OCI-LY7 (cell line): ENCODE measurements around the gene TPRKB. TPM values are rescaled to one million over a fixed set of nuclear protein-coding genes. Genes with fewer than 3 reads are reported as not detected.
"Not testable (repeated sequence)": the region's sequence is repeated elsewhere in the genome, so short reads cannot be mapped to it uniquely, and the experiment has no call there.

Experiments used
- BruUV-seq: library from RNA; stranded (reverse); fragments of 400-500 nt; replicated peaks from 2 replicates; lab custom pipeline; 2021; lab: Mats Ljungman, UMichigan
- CTCF ChIA-PET: fragments of 300-600 bp; sonication (Branson Sonifier 250); formaldehyde crosslinking; loops from one replicate; lab custom pipeline; 2022; ENCODE audit warnings: antibody characterized with exemption; ENCODE audit not compliant: unreplicated experiment; lab: Charles Lee
- POLR2A ChIA-PET: fragments of 300-600 bp; sonication (Branson Sonifier 250); formaldehyde crosslinking; loops from one replicate; lab custom pipeline; 2022; ENCODE audit warnings: antibody characterized with exemption; lab: Charles Lee
- DNase-seq: peaks from one replicate; pipeline ENCODE4 v3.0.0-alpha.2; 2015; ENCODE audit warnings: low spot score
- H2AFZ ChIP-seq: fragments of 200-600 bp; sonication (generic), shearing (Covaris generic); 2 replicates; pipeline ENCODE4 v1.6.1; 2014; ENCODE audit warnings: mild to moderate bottlenecking, antibody characterized with exemption, low read length, moderate library complexity
- H3K27ac ChIP-seq: fragments of 200-600 bp; sonication (generic); 2 replicates; pipeline ENCODE4 v1.5.1; 2014; ENCODE audit warnings: mixed run types, low read depth, mild to moderate bottlenecking, moderate library complexity, low read length, inconsistent platforms; ENCODE audit not compliant: poor library complexity, severe bottlenecking
- H3K36me3 ChIP-seq: fragments of 200-600 bp; sonication (generic); 2 replicates; pipeline ENCODE4 v1.6.1; 2014; ENCODE audit warnings: mild to moderate bottlenecking, antibody characterized with exemption, low read length, moderate library complexity, mixed read lengths; ENCODE audit not compliant: insufficient read depth
- H3K4me1 ChIP-seq: fragments of 200-600 bp; sonication (generic); 2 replicates; pipeline ENCODE4 v1.5.1; 2014; ENCODE audit warnings: mild to moderate bottlenecking, low read length; ENCODE audit not compliant: insufficient read depth, poor library complexity, severe bottlenecking
- H3K4me2 ChIP-seq: fragments of 200-600 bp; sonication (generic); 2 replicates; pipeline ENCODE4 v1.6.1; 2014; ENCODE audit warnings: mild to moderate bottlenecking, low read length
- H3K4me3 ChIP-seq: fragments of 200-600 bp; sonication (generic); 2 replicates; pipeline ENCODE4 v1.5.1; 2014; ENCODE audit warnings: mild to moderate bottlenecking, low read depth, low read length; ENCODE audit not compliant: poor library complexity, severe bottlenecking
- H3K79me2 ChIP-seq: fragments of 200-600 bp; sonication (generic); 2 replicates; pipeline ENCODE4 v1.6.1; 2016; ENCODE audit warnings: low read depth, mild to moderate bottlenecking, low read length, moderate library complexity, mixed read lengths; ENCODE audit not compliant: insufficient read depth
- H3K9me2 ChIP-seq: fragments of 200-600 bp; sonication (generic); 2 replicates; pipeline ENCODE4 v1.6.1; 2016; ENCODE audit warnings: mild to moderate bottlenecking, low read length, mixed read lengths; ENCODE audit not compliant: insufficient read depth
- H3K9me3 ChIP-seq: fragments of 200-600 bp; sonication (generic); 2 replicates; pipeline ENCODE4 v1.6.1; 2014; ENCODE audit warnings: mild to moderate bottlenecking, mixed run types, low read length, mixed read lengths
- H4K20me1 ChIP-seq: fragments of 200-600 bp; sonication (generic); 2 replicates; pipeline ENCODE4 v1.6.1; 2014; ENCODE audit warnings: mild to moderate bottlenecking, antibody characterized with exemption, low read length, moderate library complexity, mixed read lengths; ENCODE audit not compliant: insufficient read depth
- EZH2phosphoT487 ChIP-seq: fragments of 200-600 bp; sonication (generic); IDR thresholded peaks from 2 replicates; pipeline ENCODE4 v1.6.1; 2018; ENCODE audit warnings: low read depth, borderline replicate concordance, mild to moderate bottlenecking, mixed run types, antibody characterized with exemption, low read length, moderate library complexity, mixed read lengths
- intact Hi-C: fragments of 100-400 bp; cut with micrococcal nuclease; formaldehyde crosslinking; loops from one replicate; pipeline ENCODE4 v1.10.0; 2022; ENCODE audit not compliant: unreplicated experiment
- total RNA-seq, 2 experiments: library from RNA; depleted of rRNA in 1 of 2; stranded (reverse); fragments of >200 nt in 1 of 2; shearing (Covaris generic) in 1 of 2; gene quantifications; 2 replicates each; pipeline ENCODE4 v1.2.3, GENCODE V29; 2014 to 2022
- TF ChIP-seq, protein P1 (sequence below): fragments of 200-600 bp; sonication (generic); conservative IDR thresholded peaks from 2 replicates; pipeline ENCODE4 v1.5.1; 2014; ENCODE audit warnings: mild to moderate bottlenecking, antibody characterized with exemption, low read length, moderate library complexity, mixed read lengths

The TPRKB gene
- total RNA-seq, 2 experiments from 2014 or later = 29.3 to 51.4 TPM

GRCh38 chr2:73718851-73719621 lies 18.1 kb downstream of the TPRKB start:
- Histone ChIP-seq H3K9me2 (no peaks in the 10 kb centered on the region), H3K4me2 (no peak overlapping the region), H3K36me3 (no peaks in the 10 kb centered on the region), H3K27ac (no peak overlapping the region), H4K20me1 (no peaks in the 10 kb centered on the region), H2AFZ (no peak overlapping the region), H3K4me1 (no peaks in the 10 kb centered on the region), H3K9me3 (no peaks in the 10 kb centered on the region), H3K4me3 (no peak overlapping the region), H3K79me2 (no peaks in the 10 kb centered on the region)
- BruUV-seq = no TSS peak
- ChIA-PET POLR2A (no interaction called here), CTCF (no interaction called here)
- TF ChIP-seq EZH2phosphoT487 = no peak
- TF ChIP-seq, protein P1, sequence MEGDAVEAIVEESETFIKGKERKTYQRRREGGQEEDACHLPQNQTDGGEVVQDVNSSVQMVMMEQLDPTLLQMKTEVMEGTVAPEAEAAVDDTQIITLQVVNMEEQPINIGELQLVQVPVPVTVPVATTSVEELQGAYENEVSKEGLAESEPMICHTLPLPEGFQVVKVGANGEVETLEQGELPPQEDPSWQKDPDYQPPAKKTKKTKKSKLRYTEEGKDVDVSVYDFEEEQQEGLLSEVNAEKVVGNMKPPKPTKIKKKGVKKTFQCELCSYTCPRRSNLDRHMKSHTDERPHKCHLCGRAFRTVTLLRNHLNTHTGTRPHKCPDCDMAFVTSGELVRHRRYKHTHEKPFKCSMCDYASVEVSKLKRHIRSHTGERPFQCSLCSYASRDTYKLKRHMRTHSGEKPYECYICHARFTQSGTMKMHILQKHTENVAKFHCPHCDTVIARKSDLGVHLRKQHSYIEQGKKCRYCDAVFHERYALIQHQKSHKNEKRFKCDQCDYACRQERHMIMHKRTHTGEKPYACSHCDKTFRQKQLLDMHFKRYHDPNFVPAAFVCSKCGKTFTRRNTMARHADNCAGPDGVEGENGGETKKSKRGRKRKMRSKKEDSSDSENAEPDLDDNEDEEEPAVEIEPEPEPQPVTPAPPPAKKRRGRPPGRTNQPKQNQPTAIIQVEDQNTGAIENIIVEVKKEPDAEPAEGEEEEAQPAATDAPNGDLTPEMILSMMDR = no peak
- intact Hi-C loops = no loop called here
- no peak for DNase-seq

DNA sequence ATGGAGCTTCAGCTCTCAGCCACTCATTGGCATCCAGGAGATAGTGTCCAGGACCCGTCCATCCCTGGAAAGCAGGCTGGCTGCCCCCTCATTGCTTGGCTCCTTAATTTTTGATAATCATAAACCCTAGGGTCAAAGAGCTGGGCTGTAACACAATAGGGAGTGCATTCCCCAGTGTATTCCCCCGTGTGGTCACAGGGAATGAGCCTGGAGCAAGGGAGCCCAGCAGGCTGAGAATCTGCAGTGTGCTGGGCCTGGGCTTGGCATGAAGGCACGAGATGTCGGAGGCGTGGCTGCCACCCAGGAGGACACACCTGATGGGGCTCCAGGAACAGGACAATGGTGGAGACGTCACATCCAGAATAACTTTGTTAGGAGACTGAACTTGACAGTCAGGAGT lies 18.7 kb downstream of the TPRKB start:
- no peak overlapping the region for H3K4me2 ChIP-seq
- no peaks in the 10 kb centered on the region for H3K79me2 ChIP-seq
- H3K27ac ChIP-seq = no peak overlapping the region
- H2AFZ ChIP-seq = no peak overlapping the region
- no peaks in the 10 kb centered on the region for H3K9me3 ChIP-seq
- H3K36me3 ChIP-seq = no peaks in the 10 kb centered on the region
- intact Hi-C loops = no loop called here
- no peaks in the 10 kb centered on the region for H4K20me1 ChIP-seq
- no peaks in the 10 kb centered on the region for H3K9me2 ChIP-seq
- no peak overlapping the region for H3K4me3 ChIP-seq
- H3K4me1 ChIP-seq = no peaks in the 10 kb centered on the region
- no peak for DNase-seq
- POLR2A ChIA-PET = no interaction called here
- BruUV-seq = no TSS peak
- CTCF ChIA-PET = no interaction called here
- TF ChIP-seq, protein P1 = no peak
- no peak for TF ChIP-seq EZH2phosphoT487

GRCh38 chr2:73717695-73718094 lies 19.4 kb downstream of the TPRKB start:
- intact Hi-C loops, H3K4me3 ChIP-seq, H3K27ac ChIP-seq, H4K20me1 ChIP-seq, POLR2A ChIA-PET, DNase-seq, H3K4me1 ChIP-seq, BruUV-seq, H3K4me2 ChIP-seq, H2AFZ ChIP-seq, H3K9me2 ChIP-seq, CTCF ChIA-PET, H3K79me2 ChIP-seq, H3K9me3 ChIP-seq, H3K36me3 ChIP-seq: not testable (repeated sequence)
